GM12872 (cell line): ENCODE measurements around the gene MYO3A.

Experiments used
- CTCF ChIP-seq: IDR thresholded peaks from 3 replicates; pipeline ENCODE4 v1.5.1; 2011; ENCODE audit warnings: low read depth, mild to moderate bottlenecking, low read length, moderate library complexity; ENCODE audit not compliant: insufficient read depth

MYO3A gene

GRCh38 chr10:25974897-25975459, 40.9 kb downstream of the MYO3A start:
- no peak for TF ChIP-seq CTCF

- no peak for TF ChIP-seq CTCF
These were observed 44.7 kb downstream of the MYO3A start for GRCh38 chr10:25978771-25979170.

- no peak for TF ChIP-seq CTCF
These were observed 48.1 kb downstream of the MYO3A start for GRCh38 chr10:25982107-25982506.

- no peak for TF ChIP-seq CTCF
These were observed 54.6 kb downstream of the MYO3A start for GRCh38 chr10:25988583-25988982.

- TF ChIP-seq CTCF: no peak
These were observed 55.9 kb downstream of the MYO3A start for GRCh38 chr10:25989951-25990350.

GRCh38 chr10:25999295-25999981, 65.4 kb downstream of the MYO3A start:
- no peak for TF ChIP-seq CTCF

GRCh38 chr10:26000971-26001370, 66.9 kb downstream of the MYO3A start:
- no peak for TF ChIP-seq CTCF
